ENCODE measurements around the gene VWC2L. TPM values are rescaled to one million over a fixed set of nuclear protein-coding genes. Genes with fewer than 3 reads are reported as not detected.

The VWC2L gene
- total and polyA plus RNA-seq, 2 of the 4 experiments (the other 2 are of a cell fraction), result not detected

- Histone ChIP-seq H2AK5ac (ENCODE audit: low read depth, low read length) (no peak overlapping the region), H3K4ac (ENCODE audit: low read depth, low read length) (no peak overlapping the region), H2BK120ac (ENCODE audit: low read depth, low read length) (no peak overlapping the region), H3K9me3 (ENCODE audit: control insufficient read depth, insufficient read depth, low read length) (no peaks in the 10 kb centered on the region), H3K9ac (ENCODE audit: low read depth, low read length) (no peak overlapping the region), H3K18ac (ENCODE audit: low read depth, low read length) (no peak overlapping the region), H3K9me1 (ENCODE audit: insufficient read depth, low read length) (0 out of 2 replicates have a peak, but pooled peaks cover 2% of the 10 kb centered on the region), H4K91ac (ENCODE audit: insufficient read depth, low read depth, low read length) (no peak overlapping the region), H3K14ac (replicated peaks; ENCODE audit: low read depth, low read length) (no peak overlapping the region), H2AK9ac (replicated peaks; ENCODE audit: low read depth, low read length, poor library complexity) (no peak overlapping the region), H4K20me1 (ENCODE audit: insufficient read depth, low read length) (no peaks in the 10 kb centered on the region), H4K8ac (ENCODE audit: low read depth in 2 of 2, low read length in 2 of 2) (no peak overlapping the region), H3K4me3 (ENCODE audit: insufficient read depth, low read depth, low read length) (no peak overlapping the region), H3K36me3 (ENCODE audit: control insufficient read depth, insufficient read depth, low read length) (no peaks in the 10 kb centered on the region), H3K56ac (ENCODE audit: extremely low read depth, insufficient read depth, low read length) (no peak overlapping the region), H4K5ac (ENCODE audit: low read depth, low read length) (no peak overlapping the region; the same call in 1 of the 2 replicates), H3K27ac (ENCODE audit: insufficient read depth, low read length) (no peak overlapping the region), H2BK20ac (ENCODE audit: low read depth, low read length) (peak overlapping the region; percentile 4; the same call in 1 of the 2 replicates), H3K23ac (ENCODE audit: low read depth, low read length) (no peak overlapping the region), H2AFZ (replicated peaks; ENCODE audit: low read length, poor library complexity) (no peak overlapping the region), H2BK5ac (ENCODE audit: low read depth, low read length, poor library complexity, severe bottlenecking) (no peak overlapping the region), H3K4me1 (ENCODE audit: control insufficient read depth, insufficient read depth, low read length) (peaks cover 17% of the 10 kb centered on the region), H2BK15ac (ENCODE audit: low read depth, low read length) (no peak overlapping the region), H3K4me2 (ENCODE audit: low read depth, low read length) (no peak overlapping the region), H3K79me1 (ENCODE audit: low read depth in 1 of 2, low read length in 2 of 2) (no peaks in the 10 kb centered on the region), H3K27me3 (ENCODE audit: control insufficient read depth, insufficient read depth, low read length) (no peaks in the 10 kb centered on the region)
- ATAC-seq (ENCODE audit: low read depth) (no peak), DNase-seq (no peak)
- in situ Hi-C loops (cut with MboI; ENCODE audit: low sequenced_read_pairs) (no loop called here), intact Hi-C loops (cut with micrococcal nuclease) (no loop called here), dilution Hi-C loops (cut with HindIII; ENCODE audit: low sequenced_read_pairs, unreplicated experiment) (no loop called here)
- no CpG with 5 or more reads among the region's 3 CpGs for WGBS, 2 experiments (ENCODE audit: extremely low coverage in 2 of 2, insufficient read length in 1 of 2)
- no TSS peak for BruUV-seq (replicated peaks)
- ChIA-PET POLR2A (ENCODE audit: unreplicated experiment) (no interaction called here), CTCF (no interaction called here)
- TF ChIP-seq, protein P1, sequence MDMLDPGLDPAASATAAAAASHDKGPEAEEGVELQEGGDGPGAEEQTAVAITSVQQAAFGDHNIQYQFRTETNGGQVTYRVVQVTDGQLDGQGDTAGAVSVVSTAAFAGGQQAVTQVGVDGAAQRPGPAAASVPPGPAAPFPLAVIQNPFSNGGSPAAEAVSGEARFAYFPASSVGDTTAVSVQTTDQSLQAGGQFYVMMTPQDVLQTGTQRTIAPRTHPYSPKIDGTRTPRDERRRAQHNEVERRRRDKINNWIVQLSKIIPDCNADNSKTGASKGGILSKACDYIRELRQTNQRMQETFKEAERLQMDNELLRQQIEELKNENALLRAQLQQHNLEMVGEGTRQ (IDR thresholded peaks at IDR 0.05; ENCODE audit: low read depth, low read length), result no peak
- no peak for TF ChIP-seq RAD21 (IDR thresholded peaks at IDR 0.05; ENCODE audit: low read length)
- no peak for TF ChIP-seq POLR2A (IDR thresholded peaks at IDR 0.05; ENCODE audit: low read depth, low read length)
- no peak for TF ChIP-seq SMC3 (IDR thresholded peaks at IDR 0.05; ENCODE audit: low read depth, low read length)
- TF ChIP-seq MXI1 (IDR thresholded peaks at IDR 0.05; ENCODE audit: borderline replicate concordance, low read depth, low read length), result no peak
- TF ChIP-seq CTCF (conservative IDR thresholded peaks at IDR 0.05; ENCODE audit: low read depth, low read length), result no peak
- TF ChIP-seq, protein P2, sequence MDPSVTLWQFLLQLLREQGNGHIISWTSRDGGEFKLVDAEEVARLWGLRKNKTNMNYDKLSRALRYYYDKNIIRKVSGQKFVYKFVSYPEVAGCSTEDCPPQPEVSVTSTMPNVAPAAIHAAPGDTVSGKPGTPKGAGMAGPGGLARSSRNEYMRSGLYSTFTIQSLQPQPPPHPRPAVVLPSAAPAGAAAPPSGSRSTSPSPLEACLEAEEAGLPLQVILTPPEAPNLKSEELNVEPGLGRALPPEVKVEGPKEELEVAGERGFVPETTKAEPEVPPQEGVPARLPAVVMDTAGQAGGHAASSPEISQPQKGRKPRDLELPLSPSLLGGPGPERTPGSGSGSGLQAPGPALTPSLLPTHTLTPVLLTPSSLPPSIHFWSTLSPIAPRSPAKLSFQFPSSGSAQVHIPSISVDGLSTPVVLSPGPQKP (IDR thresholded peaks at IDR 0.05; ENCODE audit: borderline replicate concordance, low read depth, low read length), result no peak
- TF ChIP-seq NFE2L2 (IDR thresholded peaks at IDR 0.05; ENCODE audit: low read depth, low read length), result no peak
- TF ChIP-seq RCOR1 (IDR thresholded peaks at IDR 0.05; ENCODE audit: insufficient replicate concordance, low read length), result no peak
- no peak for TF ChIP-seq CHD1 (IDR thresholded peaks at IDR 0.05; ENCODE audit: low read depth, low read length)
- no peak for TF ChIP-seq CEBPB (IDR thresholded peaks at IDR 0.05; ENCODE audit: low read depth, low read length)
- TF ChIP-seq MAFK (IDR thresholded peaks at IDR 0.05; ENCODE audit: low read depth, low read length), result no peak
- no peak for TF ChIP-seq BHLHE40 (IDR thresholded peaks at IDR 0.05; ENCODE audit: low read depth, low read length)
- no peak for TF ChIP-seq MAZ (IDR thresholded peaks at IDR 0.05; ENCODE audit: borderline replicate concordance, low read depth, low read length)
- TF ChIP-seq RFX5 (IDR thresholded peaks at IDR 0.05; ENCODE audit: low read depth, low read length), result no peak
- TF ChIP-seq FOS (IDR thresholded peaks at IDR 0.05; ENCODE audit: low read depth, low read length), result no peak
These were observed 127.1 kb downstream of the VWC2L start for GRCh38 chr2:214537929-214538328.

Data from IMR-90 (cell line).